K562 (cell line): Measurements from ENCODE around the gene NUP35. TPM values are rescaled to one million over a fixed set of nuclear protein-coding genes. Genes with fewer than 3 reads are reported as not detected.
"Not testable (repeated sequence)": the region's sequence is repeated elsewhere in the genome, so short reads cannot be mapped to it uniquely, and the experiment has no call there.

Experiments used
- ATAC-seq: fragments of 200-7000 bp; cut with Tn5 transposase; 3 replicates; pipeline ENCODE4 v1.9.1; 2020; ENCODE audit warnings: moderate library complexity
- BruUV-seq: library from RNA; stranded (reverse); fragments of 400-500 nt; replicated peaks from 2 replicates; lab custom pipeline; 2021; lab: Mats Ljungman, UMichigan
- CTCF ChIA-PET: fragments of 300-600 bp; formaldehyde crosslinking; extraction: SDS; loops from one replicate; lab custom pipeline; 2021; ENCODE audit warnings: low intra/inter-chr PET ratio; lab: Yijun Ruan, JAX
- POLR2A ChIA-PET: fragments of 300-600, 350-650 bp; sonication (Branson Sonifier 250); formaldehyde crosslinking; extraction: SDS; loops from one replicate; lab custom pipeline; 2021; ENCODE audit warnings: antibody characterized with exemption, inconsistent platforms; lab: Yijun Ruan, JAX
- DNase-seq, 4 experiments: peaks; one replicate each; pipeline versions ENCODE4 v3.0.0 to v3.0.0-alpha.2; 2011 to 2018; ENCODE audit warnings: low spot score in 3 of 4, mixed read lengths in 3 of 4; ENCODE audit errors: extremely low read depth in 1 of 4
- FAIRE-seq: peaks from 2 replicates; lab custom pipeline; 2011; peaks lifted over from hg19 to GRCh38; lab: Jason Lieb, UNC
- H2AFZ ChIP-seq: 2 replicates; pipeline ENCODE4 v1.6.0; 2011; ENCODE audit warnings: low read depth, low read length, control low read depth, inconsistent platforms
- H3K27ac ChIP-seq: fragments of 200-600 bp; 3 replicates; pipeline ENCODE4 v1.8.0; 2011; ENCODE audit warnings: low read depth, mild to moderate bottlenecking, control low read depth, inconsistent platforms, low read length, moderate library complexity, mixed read lengths; ENCODE audit errors: extremely low read depth
- H3K27me3 ChIP-seq, 2 experiments: fragments of 300-600 bp in 1 of 2; 2 replicates in 1 of 2; 3 replicates in 1 of 2; pipeline versions ENCODE4 v1.6.0 to v1.8.0; 2011; ENCODE audit warnings: inconsistent platforms in 2 of 2, low read length in 2 of 2, mild to moderate bottlenecking in 1 of 2, mixed read lengths in 1 of 2, moderate library complexity in 1 of 2; ENCODE audit not compliant: control insufficient read depth in 2 of 2, insufficient read depth in 2 of 2
- H3K36me3 ChIP-seq: fragments of 300-600 bp; 3 replicates; pipeline ENCODE4 v1.8.0; 2011; ENCODE audit warnings: mild to moderate bottlenecking, low read length, inconsistent platforms; ENCODE audit not compliant: control insufficient read depth, insufficient read depth
- H3K4me1 ChIP-seq, 2 experiments: fragments of 200-600 bp in 1 of 2; replicated peaks in 1 of 2; 2 replicates in 1 of 2; 3 replicates in 1 of 2; pipeline versions ENCODE4 v1.5.1 to v1.8.0; 2011; ENCODE audit warnings: inconsistent platforms in 2 of 2, low read length in 2 of 2, mild to moderate bottlenecking in 1 of 2, mixed read lengths in 1 of 2, moderate library complexity in 1 of 2; ENCODE audit not compliant: control insufficient read depth in 2 of 2, insufficient read depth in 2 of 2
- H3K4me2 ChIP-seq: 2 replicates; pipeline ENCODE4 v1.6.1; 2011; ENCODE audit warnings: low read length, control low read depth, inconsistent platforms, mixed read lengths; ENCODE audit not compliant: insufficient read depth
- H3K4me3 ChIP-seq: fragments of 200-600 bp; sonication (generic), shearing (Covaris generic); 2 replicates; pipeline ENCODE4 v1.5.1; 2016; ENCODE audit warnings: control low read depth, inconsistent platforms
- H3K79me2 ChIP-seq: fragments of 200-600 bp; 3 replicates; pipeline ENCODE4 v1.8.0; 2011; ENCODE audit warnings: low read length, inconsistent platforms; ENCODE audit not compliant: control insufficient read depth, insufficient read depth
- H3K9ac ChIP-seq, 2 experiments: 2 replicates each; pipeline versions ENCODE4 v1.6.0 to v1.6.1; 2011; ENCODE audit warnings: low read depth in 2 of 2, low read length in 2 of 2, control low read depth in 1 of 2, inconsistent platforms in 1 of 2, mild to moderate bottlenecking in 1 of 2, mixed read lengths in 1 of 2; ENCODE audit not compliant: insufficient read depth in 1 of 2
- H3K9me1 ChIP-seq: one replicate; pipeline ENCODE4 v1.6.0; 2011; ENCODE audit warnings: inconsistent platforms, mild to moderate bottlenecking, low read length, moderate library complexity; ENCODE audit not compliant: control insufficient read depth, insufficient read depth
- H3K9me3 ChIP-seq: replicated peaks from 2 replicates; pipeline ENCODE4 v1.5.1; 2011; ENCODE audit warnings: low read depth, low read length, inconsistent platforms; ENCODE audit not compliant: control insufficient read depth, insufficient read depth
- H4K20me1 ChIP-seq: replicated peaks from 2 replicates; pipeline ENCODE4 v1.6.1; 2011; ENCODE audit warnings: low read length, inconsistent platforms, mixed read lengths; ENCODE audit not compliant: control insufficient read depth, insufficient read depth
- CEBPG ChIP-seq, 3 experiments: fragments of 200-800 bp in 1 of 3; sonication (Bioruptor generic) in 1 of 3; sonication (generic) in 1 of 3; formaldehyde crosslinking in 1 of 3; IDR thresholded peaks in 2 of 3; conservative IDR thresholded peaks in 1 of 3; 2 replicates each; pipeline versions ENCODE4 v1.6.1 to v1.8.0; 2016 to 2022; ENCODE audit warnings: missing compliant biosample characterization in 2 of 3, missing genetic modification characterization in 2 of 3, mild to moderate bottlenecking in 1 of 3, missing genetic modification reagents in 1 of 3
- GTF2E2 ChIP-seq: fragments of 200-800 bp; sonication (Bioruptor generic); IDR thresholded peaks from 2 replicates; pipeline ENCODE4 v1.6.1; 2016; ENCODE audit warnings: missing genetic modification characterization, missing compliant biosample characterization
- HNRNPK ChIP-seq: fragments of 200-400 bp; formaldehyde crosslinking; IDR thresholded peaks from one replicate; pipeline ENCODE4 v1.6.1; 2018; ENCODE audit warnings: mild to moderate bottlenecking, low read depth, low read length; ENCODE audit not compliant: poor library complexity, severe bottlenecking
- ZNF518B ChIP-seq: fragments of 250-450 bp; sonication (Bioruptor Pico); IDR thresholded peaks from 2 replicates; pipeline ENCODE4 v1.5.0; 2021; ENCODE audit warnings: mild to moderate bottlenecking, moderate library complexity
- WGBS: fragments of 100-300 bp; shearing (Covaris generic); methylation state at CpG from one replicate; pipeline ENCODE4 v1.1.6; 2016; ENCODE audit warnings: low coverage, mixed read lengths; ENCODE audit not compliant: insufficient coverage; ENCODE audit errors: missing lambda C conversion rate; 5-methylcytosine and 5-hydroxymethylcytosine counted together
- in situ Hi-C: fragments of 300-500 bp; cut with MboI; formaldehyde crosslinking; loops from 4 replicates; pipeline ENCODE4 v1.15.0; 2018; ENCODE audit warnings: inconsistent platforms, mixed read lengths
- intact Hi-C: fragments of 100-400 bp; cut with micrococcal nuclease; formaldehyde crosslinking; loops from 2 replicates; pipeline ENCODE4 v1.14.2; 2022
- polyA plus RNA-seq, 8 experiments: library from polyadenylated mRNA; depleted of rRNA in 4 of 8; stranded (reverse) in 5 of 8; unstranded in 3 of 8; fragments of >200 nt; fragmentation: Nextera tagmentation in 2 of 8; fragmentation: Illumina TruSeq in 1 of 8; extraction: Ambion mirVana in 2 of 8; extraction: Trizol in 1 of 8; gene quantifications; 2 replicates each; pipeline versions ENCODE4 v1.2.1 to v1.2.3, GENCODE V29; 2011 to 2014; ENCODE audit warnings: inconsistent platforms in 1 of 8, missing spikeins in 1 of 8
- total RNA-seq, 7 experiments: library from RNA; depleted of rRNA in 6 of 7; stranded (reverse); fragments of >200 nt in 6 of 7; fragmentation: Illumina TruSeq in 2 of 7; extraction: Trizol in 2 of 7; gene quantifications; 2 replicates each; pipeline versions ENCODE4 v1.2.1 to v1.2.3, GENCODE V29; 2011 to 2021; ENCODE audit warnings: low replicate concordance in 1 of 7
- TF ChIP-seq, protein P1 (sequence below), 2 experiments: fragments of 450-650 bp in 1 of 2; sonication (generic) in 1 of 2; formaldehyde crosslinking in 1 of 2; IDR thresholded peaks in 1 of 2; conservative IDR thresholded peaks in 1 of 2; 2 replicates each; pipeline versions ENCODE4 v1.6.1 to v1.8.1; 2016 to 2023; ENCODE audit warnings: mild to moderate bottlenecking in 2 of 2, moderate library complexity in 2 of 2, inconsistent platforms in 1 of 2, missing genetic modification reagents in 1 of 2

The NUP35 gene
- total and polyA plus RNA-seq, 9 of the 15 experiments (the other 6 are each of a cell fraction or from before 2014, with no cell fraction given) = 24.5 to 78.2 (median 51.1) TPM

GRCh38 chr2:183149489-183149888 lies 25.2 kb downstream of the NUP35 start (continued):
- TF ChIP-seq ZNF518B (CRISPR knock-in tag) = no peak
- no peak for TF ChIP-seq GTF2E2 (tag)
- no peak for TF ChIP-seq HNRNPK

- BruUV-seq, POLR2A ChIA-PET, H3K27ac ChIP-seq: not testable (repeated sequence)
Measured at GRCh38 chr2:183152280-183152679, 28.0 kb downstream of the NUP35 start.

More at GRCh38 chr2:183152280-183152679, 28.0 kb downstream of the NUP35 start:
- H3K4me3 ChIP-seq; H3K4me1 ChIP-seq; ATAC-seq; H2AFZ ChIP-seq; FAIRE-seq; DNase-seq; in situ Hi-C loops; H3K27me3 ChIP-seq; intact Hi-C loops; H4K20me1 ChIP-seq; H3K9ac ChIP-seq; H3K9me3 ChIP-seq; H3K9me1 ChIP-seq; CTCF ChIA-PET; H3K4me2 ChIP-seq; TF ChIP-seq CEBPG (CRISPR knock-in tag; IDR thresholded peaks at IDR 0.05): not testable (repeated sequence)
- Histone ChIP-seq H3K79me2 (peaks cover 36% of the 10 kb centered on the region), H3K36me3 (peaks cover 53% of the 10 kb centered on the region)
- TF ChIP-seq CEBPG (tag; conservative IDR thresholded peaks at IDR 0.05 in 1 of 2, IDR thresholded peaks at IDR 0.05 in 1 of 2) = peak; percentile 33 to 35; a peak in 2 of 4 replicates
- TF ChIP-seq, protein P1, sequence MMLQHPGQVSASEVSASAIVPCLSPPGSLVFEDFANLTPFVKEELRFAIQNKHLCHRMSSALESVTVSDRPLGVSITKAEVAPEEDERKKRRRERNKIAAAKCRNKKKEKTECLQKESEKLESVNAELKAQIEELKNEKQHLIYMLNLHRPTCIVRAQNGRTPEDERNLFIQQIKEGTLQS (IDR thresholded peaks at IDR 0.05) = peak; percentile 64
- TF ChIP-seq, protein P1 (CRISPR knock-in tag; conservative IDR thresholded peaks at IDR 0.05) = not testable (repeated sequence)
- WGBS = 89% methylated on average over 3 of the region's 3 CpGs
